HL-60 (cell line): Measurements from ENCODE around the gene GAREM1.

Source experiments
- DNase-seq, 2 experiments: peaks; one replicate each; pipeline ENCODE4 v3.0.0-alpha.2; 2010 to 2020; ENCODE audit warnings: low read depth in 1 of 2, low spot score in 1 of 2
- H3K27ac ChIP-seq: fragments of 250-450 bp; sonication (Bioruptor Pico); replicated peaks from 2 replicates; pipeline ENCODE4 v1.5.1; 2020; ENCODE audit warnings: mild to moderate bottlenecking, moderate library complexity
- H3K27me3 ChIP-seq: fragments of 250-450 bp; sonication (Bioruptor Pico); 2 replicates; pipeline ENCODE4 v1.5.1; 2021; ENCODE audit warnings: mild to moderate bottlenecking, moderate library complexity; ENCODE audit not compliant: insufficient read depth, poor library complexity, severe bottlenecking
- H3K4me3 ChIP-seq: replicated peaks from 2 replicates; pipeline ENCODE4 v1.5.1; 2011; ENCODE audit warnings: mild to moderate bottlenecking, control low read depth, low read length; ENCODE audit not compliant: insufficient read depth
- GABPA ChIP-seq: IDR thresholded peaks from 2 replicates; pipeline ENCODE4 v1.6.1; 2012; ENCODE audit warnings: low read depth
- POLR2AphosphoS5 ChIP-seq: IDR thresholded peaks from 2 replicates; pipeline ENCODE4 v1.6.1; 2012; ENCODE audit warnings: low read depth
- SPI1 ChIP-seq: IDR thresholded peaks from 2 replicates; pipeline ENCODE4 v1.6.1; 2012; ENCODE audit warnings: low read depth, mild to moderate bottlenecking, borderline replicate concordance
- TF ChIP-seq, protein P1 (sequence below): IDR thresholded peaks from 2 replicates; pipeline ENCODE4 v1.6.1; 2012; ENCODE audit warnings: low read depth; ENCODE audit not compliant: insufficient replicate concordance
- TF ChIP-seq, protein P2 (sequence below): IDR thresholded peaks from one replicate; pipeline ENCODE4 v1.5.1; 2011; ENCODE audit warnings: low read length, control low read depth, inconsistent platforms; ENCODE audit not compliant: insufficient read depth

GAREM1 gene

DNA sequence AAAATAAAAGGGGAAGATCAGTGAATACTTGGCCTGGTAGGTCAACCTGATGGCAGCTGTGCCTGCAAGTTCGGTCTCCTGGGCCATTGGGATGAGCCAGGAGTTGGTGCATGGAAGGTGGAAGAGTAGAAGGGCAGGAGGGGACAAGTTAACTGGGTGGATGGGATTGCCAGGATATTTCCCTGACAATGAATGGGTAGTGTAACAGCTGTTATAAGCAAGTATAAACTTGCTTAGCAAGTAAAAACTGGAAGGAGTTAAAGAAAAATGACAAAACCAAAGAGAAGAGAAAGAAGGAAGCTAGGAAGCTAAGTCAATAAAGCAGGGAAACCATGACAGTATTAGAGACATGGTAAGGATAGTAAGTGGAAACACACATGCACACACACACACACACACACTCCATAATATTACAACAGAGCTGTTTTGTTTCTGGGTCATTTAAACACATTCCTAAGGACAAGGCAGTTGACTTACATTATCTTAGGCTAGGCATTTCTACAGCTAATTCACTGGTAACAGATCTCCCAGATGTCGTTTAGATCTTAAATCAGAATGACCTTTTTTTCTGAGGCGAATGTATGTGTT lies 251.2 kb downstream of the GAREM1 start:
- TF ChIP-seq GABPA (no peak), SPI1 (no peak), POLR2AphosphoS5 (no peak)
- TF ChIP-seq, protein P1, sequence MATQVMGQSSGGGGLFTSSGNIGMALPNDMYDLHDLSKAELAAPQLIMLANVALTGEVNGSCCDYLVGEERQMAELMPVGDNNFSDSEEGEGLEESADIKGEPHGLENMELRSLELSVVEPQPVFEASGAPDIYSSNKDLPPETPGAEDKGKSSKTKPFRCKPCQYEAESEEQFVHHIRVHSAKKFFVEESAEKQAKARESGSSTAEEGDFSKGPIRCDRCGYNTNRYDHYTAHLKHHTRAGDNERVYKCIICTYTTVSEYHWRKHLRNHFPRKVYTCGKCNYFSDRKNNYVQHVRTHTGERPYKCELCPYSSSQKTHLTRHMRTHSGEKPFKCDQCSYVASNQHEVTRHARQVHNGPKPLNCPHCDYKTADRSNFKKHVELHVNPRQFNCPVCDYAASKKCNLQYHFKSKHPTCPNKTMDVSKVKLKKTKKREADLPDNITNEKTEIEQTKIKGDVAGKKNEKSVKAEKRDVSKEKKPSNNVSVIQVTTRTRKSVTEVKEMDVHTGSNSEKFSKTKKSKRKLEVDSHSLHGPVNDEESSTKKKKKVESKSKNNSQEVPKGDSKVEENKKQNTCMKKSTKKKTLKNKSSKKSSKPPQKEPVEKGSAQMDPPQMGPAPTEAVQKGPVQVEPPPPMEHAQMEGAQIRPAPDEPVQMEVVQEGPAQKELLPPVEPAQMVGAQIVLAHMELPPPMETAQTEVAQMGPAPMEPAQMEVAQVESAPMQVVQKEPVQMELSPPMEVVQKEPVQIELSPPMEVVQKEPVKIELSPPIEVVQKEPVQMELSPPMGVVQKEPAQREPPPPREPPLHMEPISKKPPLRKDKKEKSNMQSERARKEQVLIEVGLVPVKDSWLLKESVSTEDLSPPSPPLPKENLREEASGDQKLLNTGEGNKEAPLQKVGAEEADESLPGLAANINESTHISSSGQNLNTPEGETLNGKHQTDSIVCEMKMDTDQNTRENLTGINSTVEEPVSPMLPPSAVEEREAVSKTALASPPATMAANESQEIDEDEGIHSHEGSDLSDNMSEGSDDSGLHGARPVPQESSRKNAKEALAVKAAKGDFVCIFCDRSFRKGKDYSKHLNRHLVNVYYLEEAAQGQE: no peak
- TF ChIP-seq, protein P2, sequence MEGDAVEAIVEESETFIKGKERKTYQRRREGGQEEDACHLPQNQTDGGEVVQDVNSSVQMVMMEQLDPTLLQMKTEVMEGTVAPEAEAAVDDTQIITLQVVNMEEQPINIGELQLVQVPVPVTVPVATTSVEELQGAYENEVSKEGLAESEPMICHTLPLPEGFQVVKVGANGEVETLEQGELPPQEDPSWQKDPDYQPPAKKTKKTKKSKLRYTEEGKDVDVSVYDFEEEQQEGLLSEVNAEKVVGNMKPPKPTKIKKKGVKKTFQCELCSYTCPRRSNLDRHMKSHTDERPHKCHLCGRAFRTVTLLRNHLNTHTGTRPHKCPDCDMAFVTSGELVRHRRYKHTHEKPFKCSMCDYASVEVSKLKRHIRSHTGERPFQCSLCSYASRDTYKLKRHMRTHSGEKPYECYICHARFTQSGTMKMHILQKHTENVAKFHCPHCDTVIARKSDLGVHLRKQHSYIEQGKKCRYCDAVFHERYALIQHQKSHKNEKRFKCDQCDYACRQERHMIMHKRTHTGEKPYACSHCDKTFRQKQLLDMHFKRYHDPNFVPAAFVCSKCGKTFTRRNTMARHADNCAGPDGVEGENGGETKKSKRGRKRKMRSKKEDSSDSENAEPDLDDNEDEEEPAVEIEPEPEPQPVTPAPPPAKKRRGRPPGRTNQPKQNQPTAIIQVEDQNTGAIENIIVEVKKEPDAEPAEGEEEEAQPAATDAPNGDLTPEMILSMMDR: no peak
- DNase-seq: no peak
- Histone ChIP-seq H3K27me3 (no peaks in the 10 kb centered on the region), H3K27ac (no peak overlapping the region), H3K4me3 (no peak overlapping the region)

DNA sequence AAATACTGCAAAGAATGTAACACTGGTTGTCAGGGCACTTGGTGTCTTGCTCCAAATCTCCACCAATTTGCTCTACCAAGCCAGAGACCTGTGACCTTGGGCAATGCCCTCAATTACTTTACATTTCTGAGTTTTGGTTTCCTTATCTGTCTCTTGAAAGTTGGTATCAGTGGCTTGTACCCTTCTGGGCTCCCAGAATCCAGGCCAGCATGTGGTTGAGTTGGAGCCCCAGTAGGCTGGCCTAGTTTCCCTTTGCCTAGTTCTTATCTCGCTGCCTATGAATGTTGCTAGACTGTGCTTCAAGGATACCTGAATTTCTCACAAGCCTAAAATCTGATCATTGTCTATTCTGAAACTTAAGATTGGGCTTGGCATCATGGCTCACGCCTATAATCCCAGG lies 254.3 kb downstream of the GAREM1 start:
- TF ChIP-seq, protein P1: no peak
- TF ChIP-seq GABPA: no peak
- TF ChIP-seq, protein P2: no peak
- no peak for TF ChIP-seq POLR2AphosphoS5
- no peak for TF ChIP-seq SPI1
- H3K4me3 ChIP-seq: no peak overlapping the region
- H3K27me3 ChIP-seq: peaks cover 2% of the 10 kb centered on the region
- no peak for DNase-seq
- H3K27ac ChIP-seq: no peak overlapping the region

DNA sequence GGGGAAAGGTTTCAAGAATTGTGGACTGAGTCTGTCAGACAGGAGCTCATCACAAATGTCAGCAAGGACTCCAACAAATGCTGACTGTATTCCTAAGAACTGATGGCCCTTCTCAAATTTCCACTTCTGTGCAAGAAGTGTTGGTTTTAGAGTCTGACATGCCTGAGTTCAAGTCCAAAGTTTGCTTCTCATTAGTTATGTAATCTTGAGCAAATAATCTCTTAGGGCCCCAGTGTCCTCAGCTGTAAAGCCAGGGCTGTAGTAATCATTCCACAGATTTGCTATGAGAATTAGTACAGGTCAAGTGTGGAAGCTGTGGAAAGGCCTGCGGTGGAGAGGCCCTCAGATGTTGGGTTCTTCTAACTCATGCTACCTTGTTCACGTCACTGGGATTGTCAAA lies 257.0 kb downstream of the GAREM1 start:
- TF ChIP-seq GABPA (no peak), SPI1 (no peak), POLR2AphosphoS5 (no peak)
- TF ChIP-seq, protein P1: no peak
- TF ChIP-seq, protein P2: no peak
- no peak overlapping the region for H3K27ac ChIP-seq
- no peak overlapping the region for H3K4me3 ChIP-seq
- DNase-seq: no peak
- H3K27me3 ChIP-seq: peaks cover 2% of the 10 kb centered on the region
